ENCODE results near the gene ZG16B.

ZG16B gene

DNA sequence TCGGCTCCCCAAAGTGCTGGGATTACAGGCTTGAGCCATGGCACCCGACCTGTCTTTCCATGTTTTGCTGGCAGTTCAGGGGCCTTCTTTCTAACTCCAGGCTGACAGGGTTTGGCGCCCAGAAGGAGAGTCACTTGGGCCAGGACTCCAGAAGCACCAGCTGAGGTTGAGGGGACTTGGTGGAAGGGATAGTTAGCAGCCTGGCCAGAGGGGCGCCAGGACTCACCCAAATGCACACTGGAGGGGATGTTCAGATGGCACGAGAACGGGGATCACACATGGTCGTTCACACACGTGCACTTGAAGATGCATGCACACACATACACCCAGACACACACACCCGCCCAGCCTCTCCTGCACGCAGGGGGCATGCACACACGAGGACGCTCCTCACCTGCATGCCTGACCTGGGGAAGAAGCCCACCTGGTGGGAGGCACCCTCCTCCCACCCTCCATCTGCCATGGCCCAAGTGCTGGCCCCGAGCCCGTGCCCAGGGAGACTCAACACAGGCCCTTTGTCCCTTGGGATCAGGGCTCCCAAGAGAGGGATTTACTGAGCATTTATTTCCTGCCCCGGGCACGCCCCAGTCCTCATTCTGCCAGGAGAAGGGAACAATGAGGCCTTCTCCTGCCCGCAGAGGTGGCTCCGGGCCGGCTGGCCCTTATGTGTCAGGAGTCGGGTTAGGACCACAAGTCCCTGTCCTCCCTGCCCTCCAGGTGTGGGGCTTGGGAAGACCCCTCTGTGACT lies 15.4 kb upstream of the ZG16B start:
- TF ChIP-seq, protein P1, sequence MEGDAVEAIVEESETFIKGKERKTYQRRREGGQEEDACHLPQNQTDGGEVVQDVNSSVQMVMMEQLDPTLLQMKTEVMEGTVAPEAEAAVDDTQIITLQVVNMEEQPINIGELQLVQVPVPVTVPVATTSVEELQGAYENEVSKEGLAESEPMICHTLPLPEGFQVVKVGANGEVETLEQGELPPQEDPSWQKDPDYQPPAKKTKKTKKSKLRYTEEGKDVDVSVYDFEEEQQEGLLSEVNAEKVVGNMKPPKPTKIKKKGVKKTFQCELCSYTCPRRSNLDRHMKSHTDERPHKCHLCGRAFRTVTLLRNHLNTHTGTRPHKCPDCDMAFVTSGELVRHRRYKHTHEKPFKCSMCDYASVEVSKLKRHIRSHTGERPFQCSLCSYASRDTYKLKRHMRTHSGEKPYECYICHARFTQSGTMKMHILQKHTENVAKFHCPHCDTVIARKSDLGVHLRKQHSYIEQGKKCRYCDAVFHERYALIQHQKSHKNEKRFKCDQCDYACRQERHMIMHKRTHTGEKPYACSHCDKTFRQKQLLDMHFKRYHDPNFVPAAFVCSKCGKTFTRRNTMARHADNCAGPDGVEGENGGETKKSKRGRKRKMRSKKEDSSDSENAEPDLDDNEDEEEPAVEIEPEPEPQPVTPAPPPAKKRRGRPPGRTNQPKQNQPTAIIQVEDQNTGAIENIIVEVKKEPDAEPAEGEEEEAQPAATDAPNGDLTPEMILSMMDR (IDR thresholded peaks at IDR 0.05; ENCODE audit: insufficient read depth, missing control alignments), result no peak
- DNase-seq (ENCODE audit: insufficient read length, low spot score), result no peak
- no peak for FAIRE-seq

GRCh38 chr16:2815299-2815771 lies 14.8 kb upstream of the ZG16B start:
- TF ChIP-seq, protein P1 (IDR thresholded peaks at IDR 0.05; ENCODE audit: insufficient read depth, missing control alignments), result no peak
- DNase-seq (ENCODE audit: insufficient read length, low spot score) (no peak), FAIRE-seq (no peak)

DNA sequence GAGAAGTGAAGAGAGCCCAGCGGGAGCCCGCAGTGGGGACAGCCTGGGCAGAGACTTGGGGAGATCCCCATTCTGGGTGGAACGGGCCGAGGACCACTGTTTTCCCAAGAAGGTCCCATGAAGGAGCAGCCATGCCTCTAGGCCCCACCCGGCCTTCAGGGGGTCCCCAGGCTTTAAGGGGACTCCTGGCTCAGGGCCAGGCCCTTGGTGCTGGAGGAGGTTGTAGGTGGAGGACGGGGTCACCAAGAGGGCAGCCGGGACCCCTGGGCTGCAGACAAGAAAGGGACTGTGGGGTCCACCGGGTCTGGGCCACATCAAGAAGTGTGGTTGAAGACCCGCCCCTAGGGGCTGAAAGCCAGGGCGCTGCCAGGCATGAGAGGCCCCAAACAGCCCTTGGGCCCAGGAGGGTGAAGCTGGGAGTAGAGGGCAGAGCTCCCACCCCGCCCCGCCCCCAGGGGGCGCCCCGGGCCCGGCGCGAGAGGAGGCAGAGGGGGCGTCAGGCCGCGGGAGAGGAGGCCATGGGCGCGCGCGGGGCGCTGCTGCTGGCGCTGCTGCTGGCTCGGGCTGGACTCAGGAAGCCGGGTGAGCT lies 13.3 kb upstream of the ZG16B start, which contains the start of gene PRSS21:
Gene PRSS21 (plus strand): TSS at position 487 of the 589 bp plus-strand sequence. CDS start 32 bp downstream, at position 519.
- TF ChIP-seq, protein P1 (IDR thresholded peaks at IDR 0.05; ENCODE audit: insufficient read depth, missing control alignments), result no peak
- no peak for DNase-seq (ENCODE audit: insufficient read length, low spot score)
- FAIRE-seq, result no peak

DNA sequence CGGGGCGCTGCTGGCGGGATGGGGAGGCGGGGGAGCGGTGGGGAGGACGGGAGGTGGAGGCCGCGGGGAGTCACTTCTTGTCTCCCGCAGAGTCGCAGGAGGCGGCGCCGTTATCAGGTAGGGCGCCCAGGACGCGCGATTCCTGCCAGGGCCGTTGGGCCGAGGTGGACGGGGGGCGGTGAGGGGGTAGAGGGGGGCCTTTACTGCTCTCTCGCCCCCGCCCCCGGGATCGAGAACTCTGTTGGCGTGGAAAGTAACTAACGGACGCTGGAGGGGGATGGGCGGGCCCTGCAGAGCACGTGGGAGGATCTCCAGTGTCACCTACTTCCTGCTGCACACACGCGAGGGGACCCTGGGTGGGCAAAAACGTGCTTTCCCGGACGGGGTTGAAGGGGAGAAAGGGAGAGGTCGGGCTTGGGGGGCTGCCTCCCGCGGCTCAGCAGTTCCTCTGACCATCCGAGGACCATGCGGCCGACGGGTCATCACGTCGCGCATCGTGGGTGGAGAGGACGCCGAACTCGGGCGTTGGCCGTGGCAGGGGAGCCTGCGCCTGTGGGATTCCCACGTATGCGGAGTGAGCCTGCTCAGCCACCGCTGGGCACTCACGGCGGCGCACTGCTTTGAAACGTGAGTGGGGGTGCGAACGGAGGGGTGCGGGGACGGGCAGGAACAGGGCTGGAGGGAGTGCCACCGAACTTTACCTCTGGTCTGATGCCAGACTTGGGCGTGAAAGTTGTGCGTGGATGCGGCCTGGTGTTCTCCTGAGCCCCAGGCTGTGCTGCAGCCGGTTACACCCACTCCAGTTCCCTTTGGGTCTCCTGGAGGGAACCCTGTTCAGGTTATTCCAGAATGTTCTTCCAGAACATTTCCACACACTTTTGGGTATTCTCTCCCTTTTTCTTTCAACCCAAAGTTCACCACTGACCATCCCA lies 12.5 kb upstream of the ZG16B start:
- DNase-seq (ENCODE audit: insufficient read length, low spot score), result no peak
- TF ChIP-seq, protein P1 (IDR thresholded peaks at IDR 0.05; ENCODE audit: insufficient read depth, missing control alignments), result no peak
- FAIRE-seq, result no peak

DNA sequence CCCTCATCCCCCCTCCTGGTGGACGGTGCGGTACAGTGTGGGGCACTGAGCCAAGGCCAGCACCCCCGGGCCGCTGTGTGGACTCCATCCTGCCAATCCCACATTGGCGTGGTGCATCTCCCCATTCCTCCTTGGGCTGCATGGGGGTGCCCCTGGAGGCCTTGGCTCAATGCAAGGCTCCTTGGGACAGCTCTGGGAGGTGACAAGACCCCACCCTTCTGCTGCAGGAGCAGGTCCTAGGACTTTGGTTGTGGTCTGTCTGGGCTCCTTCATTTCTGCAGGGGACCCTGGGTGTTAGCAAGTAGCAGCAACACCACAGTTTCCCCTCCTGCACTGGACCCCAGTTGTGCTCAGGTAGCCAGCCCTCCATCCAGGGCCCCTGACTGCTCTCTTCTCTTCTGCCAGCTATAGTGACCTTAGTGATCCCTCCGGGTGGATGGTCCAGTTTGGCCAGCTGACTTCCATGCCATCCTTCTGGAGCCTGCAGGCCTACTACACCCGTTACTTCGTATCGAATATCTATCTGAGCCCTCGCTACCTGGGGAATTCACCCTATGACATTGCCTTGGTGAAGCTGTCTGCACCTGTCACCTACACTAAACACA lies 11.7 kb upstream of the ZG16B start:
- DNase-seq (ENCODE audit: insufficient read length, low spot score) (no peak), FAIRE-seq (no peak)
- TF ChIP-seq, protein P1 (IDR thresholded peaks at IDR 0.05; ENCODE audit: insufficient read depth, missing control alignments), result no peak

DNA sequence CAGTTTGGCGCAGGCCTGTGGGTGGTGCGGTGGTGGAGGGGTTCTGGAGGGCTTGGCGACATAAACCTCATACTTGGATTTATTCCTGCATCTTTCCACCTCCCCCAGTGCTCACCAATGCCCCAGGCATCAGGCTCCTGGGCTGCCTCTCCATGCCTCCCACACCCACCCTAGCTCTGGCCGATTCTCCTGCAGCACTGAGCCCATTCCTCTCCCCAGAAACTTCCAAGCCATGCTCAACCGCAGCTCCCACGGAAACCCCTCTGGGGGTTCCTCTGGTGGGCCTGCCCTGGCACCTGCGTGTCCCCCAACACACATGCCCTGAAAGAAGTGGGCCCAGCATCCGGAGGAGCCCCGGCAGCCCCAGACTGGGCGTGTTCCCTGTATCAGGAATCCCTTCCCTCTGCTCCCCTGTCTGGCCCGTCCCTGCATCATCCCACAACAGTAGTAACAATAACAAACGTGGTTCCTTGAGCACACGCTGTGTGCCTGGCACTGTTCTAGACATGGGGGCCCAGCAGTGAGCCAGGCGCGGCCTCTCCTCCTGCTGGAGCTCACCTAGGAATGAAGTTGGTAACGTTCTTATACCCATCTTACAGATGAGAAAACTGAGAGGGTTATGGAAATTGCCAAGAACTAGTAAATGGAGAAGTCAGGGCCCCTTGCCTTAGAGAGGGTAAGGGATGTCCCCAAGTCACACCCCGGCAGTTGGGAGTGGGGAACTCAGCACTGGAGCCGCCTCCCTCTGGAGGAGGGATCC lies 10.7 kb upstream of the ZG16B start:
- DNase-seq (ENCODE audit: insufficient read length, low spot score) (no peak), FAIRE-seq (no peak)
- TF ChIP-seq, protein P1 (IDR thresholded peaks at IDR 0.05; ENCODE audit: insufficient read depth, missing control alignments), result no peak
